Measurements from ENCODE around the gene ZNF200. TPM values are rescaled to one million over a fixed set of nuclear protein-coding genes. Genes with fewer than 3 reads are reported as not detected.
"Not testable (repeated sequence)": the region's sequence is repeated elsewhere in the genome, so short reads cannot be mapped to it uniquely, and the experiment has no call there.

ZNF200 gene
- total and polyA plus RNA-seq, 2 of the 13 experiments (the other 11 are each of a cell fraction or from before 2014, with no cell fraction given) = 3.5 to 16.5 TPM

DNA sequence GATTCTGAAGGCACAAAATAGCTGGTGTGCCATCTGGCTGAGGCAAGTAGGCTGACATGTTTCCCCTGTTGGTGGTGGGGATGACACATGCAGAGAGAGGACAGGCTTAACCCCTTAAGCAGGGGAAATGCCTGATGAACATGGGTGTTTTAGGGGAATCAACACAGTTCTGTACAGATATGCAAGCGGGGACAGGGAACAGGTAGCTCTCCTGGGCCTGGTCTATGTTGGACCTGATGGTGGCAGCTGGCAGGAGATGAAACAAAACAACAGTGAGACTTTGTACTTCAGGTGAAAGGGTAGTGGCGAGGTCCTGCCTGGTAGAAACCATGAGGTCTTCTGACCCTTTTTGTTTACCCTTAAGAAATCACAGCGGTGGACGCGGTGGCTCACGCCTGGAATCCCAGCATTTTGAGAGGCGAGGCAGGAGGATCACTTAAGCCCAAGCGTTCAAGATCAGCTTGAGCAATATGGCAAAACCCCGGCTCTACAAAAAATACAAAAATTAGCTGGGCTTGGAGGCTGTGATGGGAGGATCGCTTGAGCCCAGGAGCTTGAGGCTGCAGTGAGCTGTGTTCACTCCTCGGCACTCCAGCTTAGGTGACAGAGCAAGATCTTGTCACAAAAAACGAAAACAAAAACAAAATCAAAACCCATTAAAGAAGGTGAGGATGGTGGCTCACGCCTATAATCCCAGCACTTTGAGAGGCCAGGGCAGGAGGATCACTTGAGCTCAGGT lies 36.5 kb downstream of the ZNF200 start (continued):
- TF ChIP-seq, protein P1, sequence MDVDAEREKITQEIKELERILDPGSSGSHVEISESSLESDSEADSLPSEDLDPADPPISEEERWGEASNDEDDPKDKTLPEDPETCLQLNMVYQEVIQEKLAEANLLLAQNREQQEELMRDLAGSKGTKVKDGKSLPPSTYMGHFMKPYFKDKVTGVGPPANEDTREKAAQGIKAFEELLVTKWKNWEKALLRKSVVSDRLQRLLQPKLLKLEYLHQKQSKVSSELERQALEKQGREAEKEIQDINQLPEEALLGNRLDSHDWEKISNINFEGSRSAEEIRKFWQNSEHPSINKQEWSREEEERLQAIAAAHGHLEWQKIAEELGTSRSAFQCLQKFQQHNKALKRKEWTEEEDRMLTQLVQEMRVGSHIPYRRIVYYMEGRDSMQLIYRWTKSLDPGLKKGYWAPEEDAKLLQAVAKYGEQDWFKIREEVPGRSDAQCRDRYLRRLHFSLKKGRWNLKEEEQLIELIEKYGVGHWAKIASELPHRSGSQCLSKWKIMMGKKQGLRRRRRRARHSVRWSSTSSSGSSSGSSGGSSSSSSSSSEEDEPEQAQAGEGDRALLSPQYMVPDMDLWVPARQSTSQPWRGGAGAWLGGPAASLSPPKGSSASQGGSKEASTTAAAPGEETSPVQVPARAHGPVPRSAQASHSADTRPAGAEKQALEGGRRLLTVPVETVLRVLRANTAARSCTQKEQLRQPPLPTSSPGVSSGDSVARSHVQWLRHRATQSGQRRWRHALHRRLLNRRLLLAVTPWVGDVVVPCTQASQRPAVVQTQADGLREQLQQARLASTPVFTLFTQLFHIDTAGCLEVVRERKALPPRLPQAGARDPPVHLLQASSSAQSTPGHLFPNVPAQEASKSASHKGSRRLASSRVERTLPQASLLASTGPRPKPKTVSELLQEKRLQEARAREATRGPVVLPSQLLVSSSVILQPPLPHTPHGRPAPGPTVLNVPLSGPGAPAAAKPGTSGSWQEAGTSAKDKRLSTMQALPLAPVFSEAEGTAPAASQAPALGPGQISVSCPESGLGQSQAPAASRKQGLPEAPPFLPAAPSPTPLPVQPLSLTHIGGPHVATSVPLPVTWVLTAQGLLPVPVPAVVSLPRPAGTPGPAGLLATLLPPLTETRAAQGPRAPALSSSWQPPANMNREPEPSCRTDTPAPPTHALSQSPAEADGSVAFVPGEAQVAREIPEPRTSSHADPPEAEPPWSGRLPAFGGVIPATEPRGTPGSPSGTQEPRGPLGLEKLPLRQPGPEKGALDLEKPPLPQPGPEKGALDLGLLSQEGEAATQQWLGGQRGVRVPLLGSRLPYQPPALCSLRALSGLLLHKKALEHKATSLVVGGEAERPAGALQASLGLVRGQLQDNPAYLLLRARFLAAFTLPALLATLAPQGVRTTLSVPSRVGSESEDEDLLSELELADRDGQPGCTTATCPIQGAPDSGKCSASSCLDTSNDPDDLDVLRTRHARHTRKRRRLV (CRISPR knock-in tag; IDR thresholded peaks at IDR 0.05) = no peak
- TF ChIP-seq, protein P2, sequence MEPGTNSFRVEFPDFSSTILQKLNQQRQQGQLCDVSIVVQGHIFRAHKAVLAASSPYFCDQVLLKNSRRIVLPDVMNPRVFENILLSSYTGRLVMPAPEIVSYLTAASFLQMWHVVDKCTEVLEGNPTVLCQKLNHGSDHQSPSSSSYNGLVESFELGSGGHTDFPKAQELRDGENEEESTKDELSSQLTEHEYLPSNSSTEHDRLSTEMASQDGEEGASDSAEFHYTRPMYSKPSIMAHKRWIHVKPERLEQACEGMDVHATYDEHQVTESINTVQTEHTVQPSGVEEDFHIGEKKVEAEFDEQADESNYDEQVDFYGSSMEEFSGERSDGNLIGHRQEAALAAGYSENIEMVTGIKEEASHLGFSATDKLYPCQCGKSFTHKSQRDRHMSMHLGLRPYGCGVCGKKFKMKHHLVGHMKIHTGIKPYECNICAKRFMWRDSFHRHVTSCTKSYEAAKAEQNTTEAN (CRISPR knock-in tag; conservative IDR thresholded peaks at IDR 0.05) = no peak

DNA sequence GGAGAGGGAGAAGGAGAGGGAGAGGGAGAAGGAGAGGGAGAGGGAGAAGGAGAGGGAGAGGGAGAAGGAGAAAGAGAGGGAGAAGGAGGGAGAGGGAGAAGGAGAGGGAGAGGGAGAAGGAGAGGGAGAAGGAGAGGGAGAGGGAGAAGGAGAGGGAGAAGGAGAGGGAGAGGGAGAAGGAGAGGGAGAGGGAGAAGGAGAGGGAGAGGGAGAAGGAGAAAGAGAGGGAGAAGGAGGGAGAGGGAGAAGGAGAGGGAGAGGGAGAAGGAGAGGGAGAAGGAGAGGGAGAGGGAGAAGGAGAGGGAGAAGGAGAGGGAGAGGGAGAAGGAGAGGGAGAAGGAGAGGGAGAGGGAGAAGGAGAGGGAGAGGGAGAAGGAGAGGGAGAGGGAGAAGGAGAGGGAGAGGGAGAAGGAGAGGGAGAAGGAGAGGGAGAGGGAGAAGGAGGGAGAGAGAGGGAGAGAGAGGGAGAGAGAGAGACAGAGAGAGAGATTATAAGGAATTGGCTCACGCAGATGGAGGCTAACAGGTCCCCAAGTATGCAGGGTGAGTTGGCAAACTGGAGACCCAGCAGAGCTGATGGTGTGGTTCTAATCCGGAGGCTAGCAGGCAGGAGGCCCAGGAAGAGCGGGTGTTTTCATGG lies 37.1 kb downstream of the ZNF200 start:
- H3K9ac ChIP-seq (ENCODE audit: insufficient read depth, low read depth, low read length) = peak overlapping the region; percentile 55
- peak overlapping the region; percentile 70 for H3K27ac ChIP-seq (ENCODE audit: extremely low read length, insufficient read depth, low read length)
- H3K27me3 ChIP-seq (ENCODE audit: control insufficient read depth in 1 of 2, insufficient read depth in 2 of 2, low read length in 2 of 2); intact Hi-C loops (cut with micrococcal nuclease; ENCODE audit: unreplicated experiment); H3K79me2 ChIP-seq (ENCODE audit: insufficient read depth, low read length); in situ Hi-C loops (cut with HindIII; ENCODE audit: extremely low pct_ligation_motif_present, low pct_unique_long_range_greater_than_20kb); H4K20me1 ChIP-seq (ENCODE audit: insufficient read depth, low read length); DNase-seq (ENCODE audit: low spot score); H3K9me3 ChIP-seq (ENCODE audit: low read length); H3K36me3 ChIP-seq (replicated peaks in 1 of 2; ENCODE audit: control insufficient read depth in 1 of 2, insufficient read depth in 2 of 2, low read length in 2 of 2); CTCF ChIA-PET (ENCODE audit: low intra/inter-chr PET ratio, low total read pairs); BruUV-seq (replicated peaks); ATAC-seq; FAIRE-seq: not testable (repeated sequence)
- H2AFZ ChIP-seq (ENCODE audit: low read length) = peak overlapping the region; percentile 80
- POLR2A ChIA-PET = interaction anchor here (0.8 to 1.7 kb wide), 8 partner anchors 9 to 69 kb away, joined by 3 to 9 read pairs (median 6); no protein-coding TSS in a partner anchor
- H3K4me3 ChIP-seq (replicated peaks in 1 of 3; ENCODE audit: insufficient read depth in 1 of 3, low read depth in 2 of 3, low read length in 3 of 3) = peak overlapping the region; percentile 11 to 69 (median 46); a peak in 4 of 6 replicates
- peaks cover 52% of the 10 kb centered on the region for H3K4me1 ChIP-seq (ENCODE audit: insufficient read depth, low read length)
- WGBS (ENCODE audit: low lambda C conversion rate) = 10% methylated on average over 3 of the region's 3 CpGs
- H3K4me2 ChIP-seq (ENCODE audit: low read depth, low read length) = peak overlapping the region; percentile 99
- TF ChIP-seq ZNF775 (CRISPR knock-in tag; IDR thresholded peaks at IDR 0.05; ENCODE audit: borderline replicate concordance) (0 out of 2 replicates have a peak, but pooled peaks have one; percentile 66), HNRNPK (IDR thresholded peaks at IDR 0.05; ENCODE audit: low read depth, low read length, poor library complexity, severe bottlenecking) (peak; percentile 90), PCBP2 (optimal IDR thresholded peaks at IDR 0.05; ENCODE audit: low read depth, low read length, poor library complexity, severe bottlenecking) (peak; percentile 41), PCBP1 (IDR thresholded peaks at IDR 0.05; ENCODE audit: borderline replicate concordance, low read depth, low read length) (peak; percentile 78; the same call in 1 of the 2 replicates)

All from HepG2 (cell line).